ENCODE results near the gene AGPAT1. TPM values are rescaled to one million over a fixed set of nuclear protein-coding genes. Genes with fewer than 3 reads are reported as not detected.

The AGPAT1 gene
- total and polyA plus RNA-seq, 2 experiments from 2014 or later: 39.8 to 82.1 TPM

DNA sequence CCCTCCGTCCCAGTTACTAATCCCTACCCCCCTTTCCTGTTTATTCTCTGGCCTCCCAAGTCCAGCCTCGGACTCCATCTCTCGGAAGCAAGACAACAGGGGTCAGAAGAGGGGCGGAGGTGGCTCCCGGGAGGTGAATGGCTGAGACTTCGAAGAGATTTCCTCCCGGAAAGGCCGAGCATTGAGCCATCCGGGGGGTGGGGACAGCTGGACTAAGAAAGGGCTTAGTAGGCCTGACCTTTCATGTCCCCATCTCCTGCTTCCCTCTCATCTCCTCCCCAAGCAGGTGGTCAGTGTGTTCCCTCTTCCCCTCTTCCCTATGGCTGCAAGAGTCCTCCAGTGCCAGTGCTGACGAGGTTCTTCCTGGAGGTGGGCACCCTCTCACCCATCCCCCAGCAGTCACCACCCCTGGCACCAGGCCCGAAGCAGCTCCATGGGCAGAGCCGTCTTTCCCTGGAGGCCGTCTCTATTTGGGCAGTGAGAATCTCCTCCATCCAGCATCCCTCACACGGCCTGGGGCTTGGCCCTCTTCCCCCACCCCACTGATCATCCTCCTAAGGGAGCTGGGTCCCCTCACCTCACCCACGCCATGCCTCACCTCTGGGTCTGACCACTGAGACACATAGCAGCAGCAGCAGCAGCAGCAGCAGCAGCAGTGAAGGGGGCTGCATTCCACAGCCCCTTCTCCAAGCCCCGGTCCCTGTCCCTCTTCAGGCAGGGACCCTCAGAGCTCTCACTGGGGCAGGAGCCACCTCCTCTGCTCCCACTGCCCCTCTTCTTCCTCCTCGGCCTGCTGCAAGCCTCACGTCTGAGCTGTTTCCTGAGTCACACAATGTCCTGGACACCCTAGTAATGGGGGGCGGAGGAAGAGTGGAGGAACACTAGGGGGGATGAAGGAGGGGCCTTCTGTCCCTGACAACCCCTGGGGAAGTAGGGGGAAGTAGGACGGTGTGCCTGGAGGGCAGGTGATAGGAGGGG lies 47.7 kb upstream of the AGPAT1 start, which contains the start of gene NOTCH4:
Gene NOTCH4, minus strand, starts transcription at position 810 of the 978 bp plus-strand sequence. Its CDS starts 139 bp downstream, at position 671.
- no peak within 1 kb of the TSS for H3K4me3 Mint-ChIP-seq
- Histone ChIP-seq H3K27me3 (ENCODE audit: insufficient read depth) (no peaks in the 10 kb centered on the region), H3K4me2 (no peak within 1 kb of the TSS), H3K9me2 (ENCODE audit: insufficient read depth) (0 out of 2 replicates have a peak, but pooled peaks cover 3% of the 10 kb centered on the region), H3K4me1 (ENCODE audit: insufficient read depth) (no peaks in the 10 kb centered on the region), H3K36me3 (ENCODE audit: insufficient read depth) (no peaks in the 10 kb centered on the region), H3K79me2 (replicated peaks; ENCODE audit: insufficient read depth) (no peaks in the 10 kb centered on the region), H3K4me3 (no peak within 1 kb of the TSS), H4K20me1 (replicated peaks; ENCODE audit: insufficient read depth) (no peaks in the 10 kb centered on the region), H3F3A (replicated peaks; ENCODE audit: low read depth) (no peaks in the 10 kb centered on the region), H2AFZ (peak within 1 kb of the TSS; percentile 72), H3K27ac (ENCODE audit: low read depth) (no peak within 1 kb of the TSS)
- DNase-seq (ENCODE audit: low spot score) (no peak), ATAC-seq (no peak; the same call in 2 of the 3 replicates)
- TF ChIP-seq CREB1 (CRISPR knock-in tag; IDR thresholded peaks at IDR 0.05; ENCODE audit: low read depth) (no peak), STAT1 (IDR thresholded peaks at IDR 0.05; ENCODE audit: unreplicated experiment) (no peak), ZNF331 (CRISPR knock-in tag; IDR thresholded peaks at IDR 0.05; ENCODE audit: low read depth) (no peak), EZH2 (IDR thresholded peaks at IDR 0.05; ENCODE audit: low read depth, unreplicated experiment) (no peak), NANOG (IDR thresholded peaks at IDR 0.05; ENCODE audit: borderline replicate concordance) (no peak), POLR2AphosphoS5 (IDR thresholded peaks at IDR 0.05; ENCODE audit: low read depth) (no peak)
- TF ChIP-seq, protein P1, sequence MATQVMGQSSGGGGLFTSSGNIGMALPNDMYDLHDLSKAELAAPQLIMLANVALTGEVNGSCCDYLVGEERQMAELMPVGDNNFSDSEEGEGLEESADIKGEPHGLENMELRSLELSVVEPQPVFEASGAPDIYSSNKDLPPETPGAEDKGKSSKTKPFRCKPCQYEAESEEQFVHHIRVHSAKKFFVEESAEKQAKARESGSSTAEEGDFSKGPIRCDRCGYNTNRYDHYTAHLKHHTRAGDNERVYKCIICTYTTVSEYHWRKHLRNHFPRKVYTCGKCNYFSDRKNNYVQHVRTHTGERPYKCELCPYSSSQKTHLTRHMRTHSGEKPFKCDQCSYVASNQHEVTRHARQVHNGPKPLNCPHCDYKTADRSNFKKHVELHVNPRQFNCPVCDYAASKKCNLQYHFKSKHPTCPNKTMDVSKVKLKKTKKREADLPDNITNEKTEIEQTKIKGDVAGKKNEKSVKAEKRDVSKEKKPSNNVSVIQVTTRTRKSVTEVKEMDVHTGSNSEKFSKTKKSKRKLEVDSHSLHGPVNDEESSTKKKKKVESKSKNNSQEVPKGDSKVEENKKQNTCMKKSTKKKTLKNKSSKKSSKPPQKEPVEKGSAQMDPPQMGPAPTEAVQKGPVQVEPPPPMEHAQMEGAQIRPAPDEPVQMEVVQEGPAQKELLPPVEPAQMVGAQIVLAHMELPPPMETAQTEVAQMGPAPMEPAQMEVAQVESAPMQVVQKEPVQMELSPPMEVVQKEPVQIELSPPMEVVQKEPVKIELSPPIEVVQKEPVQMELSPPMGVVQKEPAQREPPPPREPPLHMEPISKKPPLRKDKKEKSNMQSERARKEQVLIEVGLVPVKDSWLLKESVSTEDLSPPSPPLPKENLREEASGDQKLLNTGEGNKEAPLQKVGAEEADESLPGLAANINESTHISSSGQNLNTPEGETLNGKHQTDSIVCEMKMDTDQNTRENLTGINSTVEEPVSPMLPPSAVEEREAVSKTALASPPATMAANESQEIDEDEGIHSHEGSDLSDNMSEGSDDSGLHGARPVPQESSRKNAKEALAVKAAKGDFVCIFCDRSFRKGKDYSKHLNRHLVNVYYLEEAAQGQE (IDR thresholded peaks at IDR 0.05; ENCODE audit: unreplicated experiment): no peak
- TF ChIP-seq, protein P2, sequence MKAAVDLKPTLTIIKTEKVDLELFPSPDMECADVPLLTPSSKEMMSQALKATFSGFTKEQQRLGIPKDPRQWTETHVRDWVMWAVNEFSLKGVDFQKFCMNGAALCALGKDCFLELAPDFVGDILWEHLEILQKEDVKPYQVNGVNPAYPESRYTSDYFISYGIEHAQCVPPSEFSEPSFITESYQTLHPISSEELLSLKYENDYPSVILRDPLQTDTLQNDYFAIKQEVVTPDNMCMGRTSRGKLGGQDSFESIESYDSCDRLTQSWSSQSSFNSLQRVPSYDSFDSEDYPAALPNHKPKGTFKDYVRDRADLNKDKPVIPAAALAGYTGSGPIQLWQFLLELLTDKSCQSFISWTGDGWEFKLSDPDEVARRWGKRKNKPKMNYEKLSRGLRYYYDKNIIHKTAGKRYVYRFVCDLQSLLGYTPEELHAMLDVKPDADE (IDR thresholded peaks at IDR 0.05): no peak
- TF ChIP-seq, protein P3, sequence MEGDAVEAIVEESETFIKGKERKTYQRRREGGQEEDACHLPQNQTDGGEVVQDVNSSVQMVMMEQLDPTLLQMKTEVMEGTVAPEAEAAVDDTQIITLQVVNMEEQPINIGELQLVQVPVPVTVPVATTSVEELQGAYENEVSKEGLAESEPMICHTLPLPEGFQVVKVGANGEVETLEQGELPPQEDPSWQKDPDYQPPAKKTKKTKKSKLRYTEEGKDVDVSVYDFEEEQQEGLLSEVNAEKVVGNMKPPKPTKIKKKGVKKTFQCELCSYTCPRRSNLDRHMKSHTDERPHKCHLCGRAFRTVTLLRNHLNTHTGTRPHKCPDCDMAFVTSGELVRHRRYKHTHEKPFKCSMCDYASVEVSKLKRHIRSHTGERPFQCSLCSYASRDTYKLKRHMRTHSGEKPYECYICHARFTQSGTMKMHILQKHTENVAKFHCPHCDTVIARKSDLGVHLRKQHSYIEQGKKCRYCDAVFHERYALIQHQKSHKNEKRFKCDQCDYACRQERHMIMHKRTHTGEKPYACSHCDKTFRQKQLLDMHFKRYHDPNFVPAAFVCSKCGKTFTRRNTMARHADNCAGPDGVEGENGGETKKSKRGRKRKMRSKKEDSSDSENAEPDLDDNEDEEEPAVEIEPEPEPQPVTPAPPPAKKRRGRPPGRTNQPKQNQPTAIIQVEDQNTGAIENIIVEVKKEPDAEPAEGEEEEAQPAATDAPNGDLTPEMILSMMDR (conservative IDR thresholded peaks at IDR 0.05; ENCODE audit: low read depth in 2 of 2): no peak
- peaks cover 7% of the 10 kb centered on the region for H3K27me3 Mint-ChIP-seq (ENCODE audit: insufficient read depth, low read depth, poor library complexity)
- H3K4me1 Mint-ChIP-seq: peaks cover 12% of the 10 kb centered on the region; the same call in 2 of the 3 replicates
- no peaks in the 10 kb centered on the region for H3K36me3 Mint-ChIP-seq (ENCODE audit: low read depth)
- H3K27ac Mint-ChIP-seq: no peak within 1 kb of the TSS; the same call in 1 of the 2 replicates
- H3K9me3 Mint-ChIP-seq: no peaks in the 10 kb centered on the region

Measured in GM23338 (cell line).